Measurements from ENCODE around the gene MEFV.

GRCh38 chr16:3295783-3296182, 39.4 kb upstream of the MEFV start:
- TF ChIP-seq CTCF (IDR thresholded peaks at IDR 0.05) = no peak
- no peak for TF ChIP-seq POLR2A (IDR thresholded peaks at IDR 0.05)
